A549 (cell line): ENCODE measurements around the gene PGPEP1.

Experiments
- CTCF ChIP-seq: fragments of >200 bp; sonication (Bioruptor Twin); formaldehyde crosslinking; IDR thresholded peaks from 3 replicates; pipeline ENCODE4 v1.5.1; 2016
- EP300 ChIP-seq, 2 experiments: fragments of >200 bp; sonication (Bioruptor Twin); formaldehyde crosslinking; IDR thresholded peaks; 2 replicates in 1 of 2; 3 replicates in 1 of 2; pipeline ENCODE4 v1.6.1; 2016 to 2017
- JUN ChIP-seq, 2 experiments: fragments of >200 bp; sonication (Bioruptor Twin); formaldehyde crosslinking; IDR thresholded peaks; 2 replicates in 1 of 2; 3 replicates in 1 of 2; pipeline ENCODE4 v1.6.1; 2016 to 2017
- POLR2A ChIP-seq: IDR thresholded peaks from 2 replicates; pipeline ENCODE4 v1.6.1; 2012; ENCODE audit warnings: mild to moderate bottlenecking, low read length
- POLR2AphosphoS2 ChIP-seq: conservative IDR thresholded peaks from 2 replicates; pipeline ENCODE4 v1.6.1; 2012; ENCODE audit warnings: low read length, improper control_type of control experiment, inconsistent platforms
- RAD21 ChIP-seq, 2 experiments: fragments of >200 bp in 1 of 2; sonication (Bioruptor Twin) in 1 of 2; formaldehyde crosslinking in 1 of 2; IDR thresholded peaks in 1 of 2; conservative IDR thresholded peaks in 1 of 2; 2 replicates in 1 of 2; 3 replicates in 1 of 2; pipeline ENCODE4 v1.6.1; 2012 to 2018; ENCODE audit warnings: inconsistent platforms in 1 of 2
- REST ChIP-seq: fragments of 200-600 bp; sonication (generic); IDR thresholded peaks from 2 replicates; pipeline ENCODE4 v1.6.1; 2016; ENCODE audit warnings: antibody characterized with exemption, mild to moderate bottlenecking, moderate library complexity
- RFX5 ChIP-seq: fragments of 450-650 bp; IDR thresholded peaks from 2 replicates; pipeline ENCODE4 v1.7.1; 2014; ENCODE audit warnings: antibody characterized with exemption, mild to moderate bottlenecking, moderate library complexity

- TF ChIP-seq CTCF (no peak), EP300 (IDR thresholded peaks at IDR 0.05) (no peak), REST (no peak), POLR2AphosphoS2 (no peak), POLR2A (no peak), RFX5 (no peak), JUN (IDR thresholded peaks at IDR 0.05) (no peak), RAD21 (conservative IDR thresholded peaks at IDR 0.05 in 1 of 2, IDR thresholded peaks at IDR 0.05 in 1 of 2) (no peak)
Observed at GRCh38 chr19:18326772-18327171, 13.6 kb upstream of the PGPEP1 start.
